Measurements from ENCODE around the gene TRDMT1.

- TF ChIP-seq TAF1 (IDR thresholded peaks at IDR 0.05; ENCODE audit: borderline replicate concordance, insufficient read depth, low read length): no peak
- TF ChIP-seq REST (IDR thresholded peaks at IDR 0.05; ENCODE audit: insufficient read depth in 1 of 2, low read depth in 2 of 2, low read length in 2 of 2): no peak
- no peak for TF ChIP-seq SIN3A (IDR thresholded peaks at IDR 0.05; ENCODE audit: borderline replicate concordance, insufficient read depth, low read length)
- no peak for TF ChIP-seq POLR2AphosphoS5 (IDR thresholded peaks at IDR 0.05; ENCODE audit: low read depth, low read length)
These were observed 39.7 kb downstream of the TRDMT1 start for GRCh38 chr10:17161775-17162174.

Data from PFSK-1 (cell line).